GM21360 (cell line): ENCODE measurements around the gene CCDC92.
"Not testable (repeated sequence)": the region's sequence is repeated elsewhere in the genome, so short reads cannot be mapped to it uniquely, and the experiment has no call there.

Experiments
- ATAC-seq: cut with Tn5 transposase; IDR thresholded peaks from one replicate; pipeline ENCODE4 v1.9.1; 2021; ENCODE audit warnings: mild to moderate bottlenecking, moderate library complexity; ENCODE audit not compliant: unreplicated experiment

Gene CCDC92

DNA sequence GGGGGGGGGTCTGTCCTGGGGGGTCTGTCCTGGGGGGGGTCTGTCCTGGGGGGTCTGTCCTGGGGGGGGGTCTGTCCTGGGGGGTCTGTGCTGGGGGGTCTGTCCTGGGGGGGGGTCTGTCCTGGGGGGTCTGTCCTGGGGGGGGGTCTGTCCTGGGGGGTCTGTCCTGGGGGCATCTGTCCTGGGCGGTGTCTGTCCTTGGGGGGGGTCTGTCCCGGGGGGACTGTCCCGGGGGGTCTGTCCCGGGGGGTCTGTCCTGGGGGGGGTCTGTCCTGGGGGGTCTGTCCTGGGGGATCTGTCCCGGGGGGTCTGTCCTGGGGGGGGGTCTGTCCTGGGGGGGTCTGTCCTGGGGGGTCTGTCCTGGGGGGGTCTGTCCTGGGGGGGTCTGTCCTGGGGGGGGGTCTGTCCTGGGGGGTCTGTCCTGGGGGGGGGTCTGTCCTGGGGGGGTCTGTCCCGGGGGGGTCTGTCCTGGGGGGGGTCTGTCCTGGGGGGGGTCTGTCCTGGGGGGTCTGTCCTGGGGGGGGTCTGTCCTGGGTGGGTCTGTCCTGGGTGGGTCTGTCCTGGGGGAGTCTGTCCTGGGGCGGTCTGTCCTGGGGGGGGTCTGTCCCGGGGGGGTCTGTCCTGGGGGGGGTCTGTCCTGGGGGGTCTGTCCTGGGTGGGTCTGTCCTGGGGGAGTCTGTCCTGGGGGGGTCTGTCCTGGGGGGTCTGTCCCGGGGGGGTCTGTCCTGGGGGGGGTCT is 60.8 kb downstream of the CCDC92 start:
- ATAC-seq = not testable (repeated sequence)

DNA sequence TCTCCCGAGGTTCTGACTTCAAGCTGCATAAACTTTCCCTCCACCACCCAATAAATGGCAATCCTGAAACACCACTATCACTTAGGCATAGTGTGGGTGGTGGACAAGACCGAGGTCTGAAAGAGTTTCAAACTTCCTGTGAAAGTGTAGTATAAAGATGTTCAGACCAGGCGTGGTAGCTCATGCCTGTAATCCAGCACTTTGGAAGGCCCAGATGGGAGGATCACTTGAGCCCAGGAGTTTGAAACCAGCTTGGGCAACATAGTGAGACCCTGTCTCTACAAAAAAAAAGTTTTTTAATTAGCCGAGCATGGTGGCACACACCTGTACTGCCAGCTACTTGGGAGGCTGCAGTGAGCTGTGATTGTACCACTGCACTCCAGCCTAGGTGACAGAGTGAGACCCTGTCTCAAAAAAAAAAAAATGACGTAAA is 61.9 kb downstream of the CCDC92 start:
- no peak for ATAC-seq

DNA sequence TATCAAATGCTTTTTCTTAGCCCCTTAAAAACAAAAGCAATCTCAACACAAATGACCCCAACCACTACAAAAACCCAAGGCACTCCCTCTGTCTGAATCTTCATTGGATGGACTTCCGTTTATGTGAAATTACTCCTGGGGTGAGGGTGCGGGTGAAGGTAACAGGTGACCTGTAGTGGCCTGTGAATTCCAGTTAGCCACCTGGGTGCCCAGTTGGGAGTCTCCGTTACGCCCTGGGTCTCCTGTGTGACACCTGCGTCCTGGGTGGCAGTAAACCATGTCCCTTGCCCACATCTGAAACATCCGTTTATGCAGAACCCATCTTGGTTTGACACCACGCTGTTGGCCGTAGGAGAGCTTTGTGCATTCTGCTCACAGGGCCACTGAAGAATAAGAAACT is 62.6 kb downstream of the CCDC92 start:
- no peak for ATAC-seq

DNA sequence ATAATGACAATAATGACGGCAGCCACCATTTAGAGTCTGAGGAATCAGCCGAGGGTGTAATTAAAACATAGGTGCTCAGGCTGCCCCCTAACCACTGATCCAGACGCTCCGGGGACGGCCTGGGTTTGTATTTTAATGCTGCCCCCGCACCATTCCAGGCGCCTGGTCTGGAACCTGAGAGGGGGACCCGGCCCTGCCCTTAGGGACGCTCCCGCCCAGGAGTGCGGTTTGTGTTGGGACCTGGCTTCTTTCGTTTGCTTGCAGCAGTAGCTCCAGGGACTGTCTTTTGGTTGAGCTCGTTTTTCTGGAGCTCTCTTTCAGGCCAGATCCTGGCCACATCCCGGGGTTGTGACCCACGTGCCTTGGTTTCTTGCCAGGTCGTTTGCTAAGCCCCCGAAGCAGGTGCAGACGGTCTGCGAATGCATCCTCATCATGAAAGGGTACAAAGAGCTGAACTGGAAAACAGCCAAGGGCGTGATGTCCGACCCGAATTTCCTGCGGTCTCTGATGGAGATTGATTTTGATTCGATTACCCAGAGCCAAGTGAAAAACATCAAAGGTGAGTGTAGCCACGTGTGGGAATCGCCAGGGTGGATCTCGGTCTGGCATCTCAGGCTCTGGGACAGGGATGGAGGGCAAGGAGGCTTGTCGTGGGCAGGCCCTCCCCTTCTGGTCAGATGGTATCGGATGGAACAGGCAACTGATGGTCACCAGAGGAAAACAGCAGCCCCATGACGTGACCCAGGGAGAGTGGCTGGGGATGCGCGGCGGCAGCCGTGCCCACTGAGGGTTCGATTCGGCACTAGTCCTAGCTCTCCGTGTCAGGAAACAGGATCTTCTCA is 63.5 kb downstream of the CCDC92 start:
- ATAC-seq = no peak

DNA sequence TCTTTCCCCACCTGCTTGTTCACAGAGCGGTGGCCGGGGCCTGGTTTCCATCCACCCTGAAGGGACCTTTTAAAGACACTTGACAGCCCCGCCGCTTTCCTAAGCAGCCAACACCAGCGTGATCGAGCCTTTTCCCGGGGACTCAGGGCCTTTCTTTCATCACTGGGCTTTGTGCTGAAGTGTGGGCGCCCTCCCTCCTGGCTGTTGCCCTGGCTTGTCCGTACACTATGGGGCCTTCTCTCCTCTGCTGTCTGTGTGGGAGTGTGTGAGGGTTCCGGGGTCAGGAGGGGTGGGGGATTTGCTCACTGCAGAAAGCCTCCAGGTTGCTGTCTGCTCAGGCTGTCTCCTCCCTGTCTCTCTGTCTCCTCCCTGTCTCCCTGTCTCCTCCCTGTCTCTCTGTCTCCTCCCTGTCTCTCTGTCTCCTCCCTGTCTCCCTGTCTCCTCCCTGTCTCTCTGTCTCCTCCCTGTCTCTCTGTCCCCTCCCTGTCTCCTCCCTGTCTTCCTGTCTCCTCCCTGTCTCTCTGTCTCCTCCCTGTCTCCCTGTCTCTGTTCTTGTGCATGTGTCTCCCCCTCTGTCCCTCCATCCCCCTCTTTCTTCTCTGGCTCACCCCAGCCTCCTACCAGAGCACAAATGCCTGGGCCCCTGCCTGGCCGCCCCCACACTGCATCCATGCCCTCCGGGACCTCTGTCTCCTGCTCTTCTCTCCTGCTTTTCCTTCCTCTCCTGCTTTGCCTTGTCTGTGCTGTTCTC is 64.7 kb downstream of the CCDC92 start:
- ATAC-seq = no peak

DNA sequence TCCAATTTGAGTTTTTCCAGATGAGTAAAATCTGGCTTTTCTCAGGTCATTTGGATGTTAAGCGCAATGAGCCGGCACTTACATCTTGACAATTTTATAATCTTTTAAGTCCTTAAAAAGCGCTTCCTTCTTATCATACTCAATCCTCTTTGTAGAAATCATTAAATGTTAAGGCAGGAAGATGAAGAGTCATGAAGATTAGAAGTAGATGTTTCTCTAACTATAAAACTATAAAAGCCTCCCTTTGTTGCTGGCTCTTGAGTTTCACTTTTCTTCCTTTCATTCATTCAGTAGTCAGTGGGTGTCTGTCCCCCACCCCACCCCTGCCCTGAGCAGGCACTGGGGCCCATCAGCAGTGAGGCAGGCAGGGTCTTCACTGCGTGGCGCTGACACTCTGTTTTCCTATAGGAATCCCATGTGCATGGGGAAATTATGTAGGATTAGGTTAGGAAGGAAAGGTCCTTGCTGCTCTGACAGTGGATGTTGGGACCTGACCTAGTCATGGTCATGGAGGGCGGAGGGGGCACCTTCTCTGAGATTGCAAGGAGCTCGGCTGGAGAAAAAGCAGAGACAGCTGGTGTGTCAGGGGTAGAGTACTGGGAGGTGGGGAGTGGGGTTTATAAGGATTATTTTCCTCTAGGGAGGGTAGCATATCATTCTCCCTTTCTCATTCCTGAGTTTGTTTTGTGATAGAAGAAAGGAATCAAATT is 65.8 kb downstream of the CCDC92 start:
- no peak for ATAC-seq

DNA sequence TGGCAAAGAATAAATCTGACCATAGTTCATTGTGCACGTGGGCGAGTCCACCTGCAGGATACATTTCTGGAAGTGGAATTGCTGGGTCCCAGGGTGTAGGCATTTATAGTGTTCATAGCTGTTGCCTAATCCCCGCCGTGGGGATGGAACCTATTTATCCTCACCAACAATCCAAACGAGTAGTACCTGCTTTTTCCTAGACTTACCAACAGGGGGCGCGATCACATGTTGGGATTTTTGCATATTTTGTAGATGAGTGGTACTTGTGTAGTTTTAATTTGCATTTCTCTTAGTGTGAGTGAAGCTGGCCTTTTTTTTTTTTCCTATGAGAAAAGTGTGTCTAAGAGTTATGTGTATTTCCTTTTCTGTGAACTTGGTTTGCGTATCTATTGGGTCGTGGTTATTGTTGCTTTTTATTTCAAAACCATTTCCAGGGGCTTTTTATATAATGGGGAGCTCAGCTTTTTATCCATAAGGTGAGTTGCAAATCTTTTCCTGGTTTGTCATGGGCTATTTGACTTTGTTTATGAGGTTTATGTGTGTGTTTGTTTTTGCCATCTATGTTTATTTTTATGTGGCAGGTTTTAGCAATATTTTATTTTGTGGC is 67.2 kb downstream of the CCDC92 start:
- ATAC-seq = no peak

DNA sequence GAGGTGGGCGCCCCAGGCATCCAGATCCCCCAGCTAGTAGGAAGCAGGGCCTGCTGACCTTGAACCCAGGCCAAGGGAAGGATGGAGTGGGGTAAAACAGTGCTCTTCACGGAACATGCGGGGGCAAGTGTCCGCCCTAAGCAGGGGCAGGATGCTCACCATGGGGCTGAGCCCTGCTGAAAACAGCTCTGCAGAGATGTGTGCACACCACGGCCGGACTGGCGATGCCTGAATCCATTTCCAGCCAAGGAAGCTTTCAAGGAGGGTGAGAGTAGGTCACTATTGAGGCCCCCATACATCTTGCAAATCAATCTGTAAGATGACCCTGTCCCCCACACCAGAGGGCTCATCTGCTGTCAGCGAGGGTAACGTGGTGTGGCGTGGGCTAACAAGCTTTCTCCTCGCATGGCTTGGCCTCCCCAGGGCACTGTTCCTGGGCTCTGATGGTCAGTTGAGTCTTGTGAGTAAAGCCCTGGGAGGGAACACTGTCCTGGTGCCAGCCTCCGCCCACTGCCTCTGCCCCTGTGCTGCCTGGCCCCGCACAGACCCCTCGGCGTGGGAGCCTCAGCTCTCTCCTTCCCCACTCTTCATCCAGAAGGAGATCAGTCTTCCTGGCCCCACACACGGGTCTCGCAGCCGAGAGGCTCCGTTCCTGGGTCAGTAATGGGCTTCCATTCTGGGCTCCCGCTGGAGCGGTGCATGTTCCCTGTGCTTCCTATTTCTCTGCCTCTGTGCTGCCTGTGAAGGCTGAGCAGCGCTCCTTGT is 69.1 kb downstream of the CCDC92 start:
- ATAC-seq = no peak

DNA sequence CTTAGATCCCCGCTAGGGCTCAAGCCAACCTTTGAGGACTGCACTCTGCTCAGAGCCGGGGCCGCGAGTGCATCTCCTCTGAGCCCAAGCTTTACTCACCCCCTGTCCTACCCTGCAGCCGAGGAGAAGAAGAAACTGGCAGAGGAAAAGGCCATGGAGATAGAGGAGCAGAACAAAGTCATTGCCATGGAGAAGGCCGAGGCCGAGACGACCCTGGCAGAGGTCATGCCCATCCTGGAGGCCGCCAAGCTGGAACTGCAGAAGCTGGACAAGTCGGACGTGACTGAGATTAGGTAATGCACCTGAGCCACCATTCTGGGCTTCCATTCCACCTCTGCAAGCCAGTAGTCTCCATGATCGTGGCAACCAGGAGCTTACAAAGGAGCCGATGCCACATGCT is 69.8 kb downstream of the CCDC92 start:
- ATAC-seq = no peak

DNA sequence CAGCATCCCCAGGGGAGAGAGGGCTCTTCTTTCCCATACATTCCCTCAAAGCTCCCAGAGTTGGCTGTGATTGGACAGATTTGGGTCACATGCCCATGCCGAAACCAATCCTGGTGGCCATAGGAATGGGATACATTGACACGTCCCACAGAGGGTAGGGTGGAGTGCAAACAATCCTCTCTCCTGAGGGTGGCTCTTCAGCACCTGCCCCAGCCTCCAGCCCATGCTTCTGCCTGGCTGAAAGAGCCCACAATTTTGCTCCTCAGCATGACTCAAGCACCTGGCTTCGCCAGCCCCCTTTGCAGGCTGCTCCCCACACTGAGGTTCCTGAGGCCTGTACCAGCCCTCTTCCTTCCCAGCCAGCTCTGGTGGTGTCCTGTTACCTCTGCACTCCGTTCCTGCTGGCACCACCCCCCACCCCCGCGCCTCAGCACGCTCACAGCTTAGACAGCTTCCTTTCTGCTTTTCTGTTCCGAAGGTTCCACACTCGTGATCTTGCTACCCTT is 71.7 kb downstream of the CCDC92 start:
- no peak for ATAC-seq

DNA sequence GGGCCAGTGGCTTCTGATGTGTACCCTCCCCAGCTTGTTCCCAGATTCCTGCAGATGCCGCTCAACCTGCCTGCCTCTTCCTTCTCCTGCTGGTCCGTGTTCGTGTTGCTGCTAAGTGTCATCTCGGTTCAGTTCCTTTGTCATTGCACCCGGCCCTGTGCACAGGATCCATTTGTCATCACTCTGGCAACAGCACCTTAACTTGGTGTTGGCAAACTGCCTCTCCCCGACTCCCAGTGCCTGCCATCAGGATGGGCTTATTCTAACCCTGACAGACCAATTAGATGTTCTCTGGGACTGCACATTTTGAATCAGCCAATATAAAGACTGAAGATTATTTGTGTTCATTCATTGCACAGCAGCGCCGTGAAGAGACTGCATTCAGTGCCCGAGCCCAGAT is 73.3 kb downstream of the CCDC92 start:
- ATAC-seq = no peak

DNA sequence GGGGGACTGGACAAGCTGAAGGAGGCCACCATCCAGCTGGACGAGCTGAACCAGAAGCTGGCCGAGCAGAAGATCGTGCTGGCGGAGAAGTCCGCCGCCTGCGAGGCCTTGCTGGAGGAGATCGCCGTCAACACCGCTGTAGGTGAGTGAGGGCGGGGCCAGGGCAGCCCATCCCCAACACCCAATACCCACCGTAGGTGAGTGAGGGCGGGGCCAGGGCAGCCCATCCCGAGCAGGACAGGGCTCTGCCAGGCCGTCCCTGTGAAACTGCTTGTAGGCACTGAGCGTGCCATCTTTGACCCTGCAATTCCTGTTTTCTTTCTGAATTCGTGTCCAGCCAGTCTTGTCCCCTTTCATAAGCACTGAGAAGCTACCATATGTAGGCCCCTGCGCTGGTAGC is 74.0 kb downstream of the CCDC92 start:
- no peak for ATAC-seq

DNA sequence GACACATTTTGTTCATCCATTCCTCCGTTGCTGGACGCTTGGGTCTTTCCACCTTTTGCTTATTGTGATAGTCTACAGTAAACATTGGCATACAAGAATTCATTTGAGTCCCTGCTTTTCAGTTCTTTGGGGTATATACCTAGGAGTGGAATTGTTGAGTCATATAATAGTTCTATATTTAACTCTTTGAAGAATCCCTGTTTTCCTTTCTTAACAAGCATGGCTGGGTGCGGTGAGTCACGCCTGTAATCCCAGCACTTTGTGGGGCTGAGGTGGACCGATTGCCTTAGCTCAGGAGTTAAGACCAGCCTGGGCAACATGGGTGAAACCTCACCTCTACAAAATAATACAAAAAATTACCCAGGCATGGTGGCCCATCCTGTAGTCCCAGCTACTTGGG is 75.4 kb downstream of the CCDC92 start:
- no peak for ATAC-seq

DNA sequence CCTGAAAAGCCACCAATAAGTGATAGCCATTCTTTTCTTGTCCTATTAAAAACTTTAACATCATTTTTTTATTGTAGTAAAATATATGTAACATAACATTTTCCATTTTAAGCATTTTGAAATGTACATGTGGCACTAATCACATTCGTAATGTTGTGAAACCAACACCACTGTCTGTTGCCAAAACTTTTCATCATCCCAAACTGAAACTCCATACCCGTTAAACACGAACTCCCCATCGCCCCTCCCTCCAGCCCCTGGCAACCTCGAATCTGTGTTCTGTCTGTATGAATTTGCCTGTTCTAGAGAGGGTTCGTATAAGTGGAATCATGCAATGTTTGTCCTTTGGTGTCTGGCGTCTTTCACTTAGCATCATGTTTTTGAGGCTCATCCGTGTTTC is 75.9 kb downstream of the CCDC92 start:
- ATAC-seq = no peak

DNA sequence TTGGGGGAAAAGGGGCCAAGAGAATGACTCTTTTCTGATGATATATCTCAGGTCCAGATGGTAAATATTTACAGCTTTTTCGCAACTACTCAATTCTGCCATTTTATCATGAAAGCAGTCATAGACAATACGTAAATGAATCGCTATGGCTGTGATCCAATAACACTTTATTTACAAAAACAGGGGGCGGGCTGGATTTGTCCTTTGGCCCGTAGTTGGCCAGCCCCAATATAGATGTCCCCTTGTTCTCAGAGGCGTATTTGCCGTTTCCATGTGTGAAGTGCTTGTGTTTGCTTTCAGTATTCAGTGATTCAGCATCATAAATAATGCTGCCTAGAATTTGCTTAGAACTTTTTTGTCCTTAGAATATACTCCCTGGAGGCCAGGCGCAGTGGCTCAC is 77.2 kb downstream of the CCDC92 start:
- no peak for ATAC-seq

DNA sequence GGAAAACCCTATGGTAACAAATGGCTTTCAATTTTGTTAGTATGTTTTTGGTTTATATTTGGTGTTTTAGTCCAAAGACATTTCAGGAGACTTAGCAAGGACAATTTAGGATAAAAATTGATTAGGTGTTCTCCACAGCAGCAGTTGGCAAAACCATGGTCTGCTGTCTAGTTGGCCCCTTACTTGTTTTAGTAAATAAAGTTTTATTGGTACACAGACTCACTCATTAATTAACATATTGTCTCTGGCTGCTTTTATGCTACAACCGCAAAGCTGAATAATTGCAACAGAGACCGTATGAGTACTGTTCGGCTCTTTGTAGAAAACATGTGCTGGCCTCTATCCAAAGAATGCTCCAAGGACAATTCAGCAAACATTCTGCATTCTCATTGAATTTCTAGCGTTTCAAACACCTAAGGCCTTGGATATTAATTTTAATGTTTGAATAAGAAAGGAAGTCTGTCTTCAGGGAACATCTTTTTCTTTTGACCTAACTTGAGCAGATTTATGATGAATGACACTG is 77.7 kb downstream of the CCDC92 start:
- ATAC-seq = no peak

DNA sequence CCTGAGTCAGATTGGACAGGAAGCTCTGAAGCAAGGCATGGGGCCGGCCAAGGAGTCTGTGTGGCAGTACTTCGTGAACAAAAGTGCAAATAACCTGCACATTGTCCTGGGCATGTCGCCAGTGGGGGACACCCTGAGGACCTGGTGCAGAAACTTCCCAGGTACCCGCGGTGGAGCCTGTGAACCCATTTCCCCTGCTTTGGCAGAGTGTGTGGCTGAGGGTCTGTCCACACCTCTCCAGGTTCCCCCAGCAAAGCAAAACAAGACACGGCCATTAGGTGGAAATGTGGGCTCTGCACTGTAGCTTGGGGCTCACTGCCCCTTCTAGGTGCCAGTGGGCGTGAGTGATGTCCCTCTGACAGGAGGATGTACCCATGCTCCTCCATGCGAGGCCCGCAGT is 79.4 kb downstream of the CCDC92 start:
- no peak for ATAC-seq

DNA sequence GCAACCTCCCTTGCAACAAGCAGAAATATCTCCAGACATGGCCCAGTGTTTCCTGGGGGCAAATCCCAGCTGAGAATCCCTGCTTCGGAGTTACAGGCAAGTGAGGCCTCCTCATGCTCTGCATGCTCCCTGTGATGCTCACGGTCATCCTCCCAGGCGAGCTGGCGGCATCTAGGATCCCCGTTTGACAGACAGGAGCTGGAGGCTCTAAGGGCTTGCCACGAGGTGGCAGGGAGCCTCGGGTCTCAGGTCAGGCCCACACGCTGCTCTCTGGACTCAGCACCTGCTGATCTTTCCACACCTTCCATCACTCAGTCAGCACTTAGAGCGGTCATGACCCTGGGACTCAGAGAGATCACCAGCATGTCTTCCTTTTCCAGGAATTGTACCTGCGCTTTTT is 79.8 kb downstream of the CCDC92 start:
- no peak for ATAC-seq

DNA sequence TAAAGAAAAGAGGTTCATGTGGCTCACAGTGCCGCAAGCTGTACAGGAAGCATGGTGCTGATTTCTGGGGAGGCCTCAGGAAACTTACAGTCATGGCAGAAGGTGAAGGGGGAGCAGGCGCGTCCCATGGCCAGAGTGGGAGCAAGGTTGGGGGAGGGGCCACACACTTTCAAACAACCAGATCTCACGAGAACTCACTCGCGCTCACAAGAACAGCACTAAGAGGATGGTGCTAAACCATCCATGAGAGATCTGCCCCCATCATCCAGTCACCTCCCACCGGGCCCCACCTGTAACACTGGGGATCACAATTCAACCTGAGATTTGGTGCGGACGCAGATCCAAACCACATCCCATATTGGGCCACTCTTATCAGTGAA is 80.5 kb downstream of the CCDC92 start:
- ATAC-seq = no peak
